Embryonic facial prominence (tissue), 1 donor: ENCODE results near the gene NDUFB2.
"Not testable (repeated sequence)": the region's sequence is repeated elsewhere in the genome, so short reads cannot be mapped to it uniquely, and the experiment has no call there.

ENCODE experiments used
- DNase-seq: peaks from one replicate; pipeline ENCODE4 v3.0.0-alpha.2; 2016; ENCODE audit errors: extremely low spot score

The NDUFB2 gene

GRCh38 chr7:140696680-140697446, at the start of gene NDUFB2:
Gene NDUFB2 (plus strand): TSS chr7:140696708. CDS start chr7:140696745, 37 bp downstream.
- peak; percentile 56 for DNase-seq

GRCh38 chr7:140646931-140647647, 49.4 kb upstream of the NDUFB2 start:
- DNase-seq, result no peak

- DNase-seq, result no peak
Observed at GRCh38 chr7:140649556-140650205, 46.8 kb upstream of the NDUFB2 start.

GRCh38 chr7:140650367-140650766, 46.1 kb upstream of the NDUFB2 start:
- no peak for DNase-seq

- peak; percentile 82 for DNase-seq
Observed at GRCh38 chr7:140653319-140654108, 43.0 kb upstream of the NDUFB2 start.

GRCh38 chr7:140654109-140654387, 42.5 kb upstream of the NDUFB2 start:
- DNase-seq, result no peak

DNA sequence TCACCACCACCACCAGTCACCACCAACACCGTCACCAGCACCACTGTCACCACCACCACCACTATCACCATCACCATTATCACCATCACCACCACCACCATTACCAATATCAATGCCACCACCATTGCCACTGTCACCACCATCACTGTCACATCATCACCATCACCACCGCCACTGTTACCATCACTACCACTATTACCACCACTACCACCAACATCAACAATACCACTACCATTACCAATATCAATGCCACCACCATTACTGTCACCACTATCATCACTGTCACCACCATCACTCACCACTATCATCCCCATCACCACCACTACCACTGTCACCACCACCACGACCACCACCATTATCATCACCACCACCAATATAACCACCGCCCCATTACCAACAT, 41.8 kb upstream of the NDUFB2 start:
- DNase-seq, result no peak

- no peak for DNase-seq
Observed at GRCh38 chr7:140655511-140656408, 40.7 kb upstream of the NDUFB2 start.

GRCh38 chr7:140656548-140657515, 39.7 kb upstream of the NDUFB2 start:
- no peak for DNase-seq

DNA sequence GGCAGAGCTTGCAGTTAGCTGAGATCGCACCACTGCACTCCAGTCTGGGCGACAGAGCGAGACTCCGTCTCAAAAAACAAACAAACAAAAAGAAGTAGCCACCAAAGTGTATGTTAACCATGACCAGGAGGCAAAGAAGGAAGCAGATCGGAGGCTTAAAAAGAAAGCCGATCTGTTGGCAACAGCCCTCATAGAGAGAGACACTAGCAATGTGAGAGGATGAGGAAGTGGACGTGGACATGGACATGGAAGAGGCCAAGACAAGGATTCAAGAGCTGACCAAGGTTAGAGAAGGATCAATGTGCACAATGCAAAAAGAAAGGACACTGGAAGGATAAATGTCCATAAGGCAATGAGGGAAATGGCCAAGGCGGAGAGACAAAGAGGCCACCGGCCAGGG, 38.6 kb upstream of the NDUFB2 start:
- DNase-seq, result no peak

DNA sequence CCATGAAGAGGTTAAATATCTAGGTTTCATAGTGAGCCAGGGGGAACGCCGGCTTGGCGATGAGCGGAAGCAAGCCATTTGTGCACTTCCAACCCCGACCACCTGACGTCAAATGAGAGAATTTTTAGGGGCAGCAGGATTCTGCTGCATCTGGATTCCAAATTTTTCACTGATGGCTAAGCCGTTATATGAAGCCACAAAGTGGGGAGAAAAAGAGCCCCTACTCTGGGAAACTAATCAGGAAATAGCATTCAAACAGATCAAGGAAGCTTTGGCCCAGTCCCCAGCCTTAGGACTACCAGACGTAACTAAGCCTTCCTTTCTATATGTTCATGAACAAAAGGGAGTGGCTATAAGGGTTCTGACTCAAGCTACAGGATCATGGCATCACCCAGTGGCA, 36.7 kb upstream of the NDUFB2 start:
- no peak for DNase-seq

DNA sequence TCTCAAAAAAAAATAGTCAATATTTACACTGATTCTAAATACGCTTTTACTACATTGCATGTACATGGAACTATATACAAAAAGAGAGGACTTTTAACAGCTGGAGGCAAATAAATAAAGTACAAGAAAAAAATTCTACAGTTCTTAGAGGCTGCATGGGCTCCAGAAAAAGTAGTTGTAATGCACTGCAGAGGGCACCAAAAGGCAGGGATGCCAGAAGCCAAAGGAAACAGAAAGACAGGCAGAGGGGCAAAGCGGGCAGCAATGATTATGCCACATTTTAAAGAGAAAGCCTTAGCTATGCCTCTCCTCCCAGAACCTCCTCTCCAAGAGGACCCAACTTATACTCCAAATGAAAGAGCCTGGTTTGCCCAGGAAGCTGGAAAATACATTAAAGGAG, 35.4 kb upstream of the NDUFB2 start:
- DNase-seq, result no peak

DNA sequence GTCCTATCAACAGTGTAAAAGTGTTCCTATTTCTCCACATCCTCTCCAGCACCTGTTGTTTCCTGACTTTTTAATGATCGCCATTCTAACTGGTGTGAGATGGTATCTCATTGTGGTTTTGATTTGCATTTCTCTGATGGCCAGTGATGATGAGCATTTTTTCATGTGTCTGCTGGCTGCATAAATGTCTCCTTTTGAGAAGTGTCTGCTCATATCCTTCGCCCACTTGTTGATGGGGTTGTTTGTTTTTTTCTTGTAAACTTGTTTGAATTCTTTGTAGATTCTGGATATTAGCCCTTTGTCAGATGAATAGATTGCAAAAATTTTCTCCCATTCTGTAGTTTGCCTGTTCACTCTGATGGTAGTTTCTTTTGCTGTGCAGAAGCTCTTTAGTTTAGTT, 33.6 kb upstream of the NDUFB2 start:
- not testable (repeated sequence) for DNase-seq

GRCh38 chr7:140667476-140667875, 29.0 kb upstream of the NDUFB2 start:
- no peak for DNase-seq

- DNase-seq, result no peak
Observed at GRCh38 chr7:140668641-140669040, 27.9 kb upstream of the NDUFB2 start.

DNA sequence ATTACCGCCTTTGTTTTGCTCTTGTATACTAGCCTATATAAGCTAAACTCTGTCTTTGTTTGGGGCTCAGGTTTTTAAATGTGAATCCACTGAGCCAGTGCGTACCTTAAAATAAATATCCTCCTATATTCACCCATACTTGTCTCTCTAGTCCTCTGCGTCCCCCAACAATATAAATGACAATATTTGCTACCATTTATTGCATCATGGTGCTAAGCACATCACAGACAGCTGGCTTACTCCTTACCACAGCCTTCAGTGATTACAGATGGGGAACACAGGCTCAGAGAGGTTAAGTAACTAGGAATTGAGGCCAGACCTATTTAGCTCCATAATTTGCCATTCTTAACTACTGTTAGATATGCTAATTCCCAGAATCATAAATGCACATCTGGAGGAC, 27.2 kb upstream of the NDUFB2 start:
- DNase-seq, result no peak

- DNase-seq, result not testable (repeated sequence)
Observed at GRCh38 chr7:140669862-140670261, 26.6 kb upstream of the NDUFB2 start.

GRCh38 chr7:140670343-140670935, 26.1 kb upstream of the NDUFB2 start:
- no peak for DNase-seq

DNA sequence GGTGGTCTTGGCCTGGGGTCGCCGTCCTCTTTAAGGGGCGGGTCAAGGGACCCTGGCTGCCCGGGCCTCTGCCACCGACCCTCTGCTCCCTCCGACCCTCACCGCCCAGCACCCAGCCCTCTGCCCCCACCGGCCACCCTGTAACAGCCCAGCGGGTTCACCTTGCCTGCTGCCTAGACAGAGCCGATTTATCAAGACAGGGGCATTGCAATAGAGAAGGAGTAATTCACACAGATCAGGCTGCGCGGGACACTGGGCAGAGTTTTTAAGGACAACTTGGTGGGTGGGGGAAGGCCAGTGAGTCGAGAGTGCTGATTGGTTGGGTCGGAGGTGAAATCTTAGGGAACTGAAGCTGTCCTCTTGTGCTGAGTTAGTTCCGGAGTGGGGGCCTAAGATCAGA, 24.5 kb upstream of the NDUFB2 start:
- DNase-seq, result no peak
